WTC11 (cell line): ENCODE measurements around the gene PREX1. TPM values are rescaled to one million over a fixed set of nuclear protein-coding genes. Genes with fewer than 3 reads are reported as not detected.

ENCODE experiments used
- ATAC-seq: fragments of 200-7000 bp; cut with Tn5 transposase; 2 replicates; pipeline ENCODE4 v1.10.0; 2021; ENCODE audit warnings: mild to moderate bottlenecking, moderate library complexity
- CTCF ChIA-PET: fragments of 300-600 bp; sonication (Branson Sonifier 250); formaldehyde crosslinking; loops from one replicate; lab custom pipeline; 2021; ENCODE audit warnings: antibody characterized with exemption; lab: Charles Lee
- POLR2A ChIA-PET: fragments of 350-600 bp; sonication (Branson Sonifier 250); formaldehyde crosslinking; loops from one replicate; lab custom pipeline; 2021; ENCODE audit warnings: antibody characterized with exemption; lab: Charles Lee
- DNase-seq: peaks from one replicate; pipeline ENCODE4 v3.0.0; 2021; ENCODE audit warnings: low spot score
- H3K27ac Mint-ChIP-seq: 2 replicates; pipeline ENCODE4 v1.8.0; 2021; ENCODE audit warnings: mixed read lengths
- H3K27me3 Mint-ChIP-seq: 2 replicates; pipeline ENCODE4 v1.8.0; 2021; ENCODE audit warnings: low read depth, mild to moderate bottlenecking, moderate library complexity, mixed read lengths
- H3K36me3 Mint-ChIP-seq: 2 replicates; pipeline ENCODE4 v1.8.0; 2021; ENCODE audit warnings: mixed read lengths
- H3K4me1 Mint-ChIP-seq: 2 replicates; pipeline ENCODE4 v1.8.0; 2022; ENCODE audit warnings: mixed read lengths
- H3K4me3 Mint-ChIP-seq: 2 replicates; pipeline ENCODE4 v1.8.0; 2021; ENCODE audit warnings: mild to moderate bottlenecking, moderate library complexity, mixed read lengths
- H3K9me3 Mint-ChIP-seq: 2 replicates; pipeline ENCODE4 v1.8.0; 2021; ENCODE audit warnings: mixed read lengths
- ATF1 ChIP-seq: sonication (generic); formaldehyde crosslinking; IDR thresholded peaks from 2 replicates; pipeline ENCODE4 v1.8.1; 2023; ENCODE audit warnings: mild to moderate bottlenecking, moderate library complexity, missing genetic modification reagents
- EMX1 ChIP-seq: fragments of 250-450 bp; sonication (Bioruptor Pico); IDR thresholded peaks from 2 replicates; pipeline ENCODE4 v1.8.0; 2021; ENCODE audit warnings: mild to moderate bottlenecking
- JAZF1 ChIP-seq: fragments of 250-450 bp; sonication (Bioruptor Pico); IDR thresholded peaks from 2 replicates; pipeline ENCODE4 v1.9.0; 2021; ENCODE audit warnings: moderate library complexity, mild to moderate bottlenecking, inconsistent platforms
- NFATC4 ChIP-seq: fragments of 250-450 bp; sonication (Bioruptor Pico); IDR thresholded peaks from 2 replicates; pipeline ENCODE4 v1.9.0; 2021; ENCODE audit warnings: mild to moderate bottlenecking
- NR3C1 ChIP-seq: sonication (generic); formaldehyde crosslinking; conservative IDR thresholded peaks from 2 replicates; pipeline ENCODE4 v1.8.1; 2023; ENCODE audit warnings: low read depth, mild to moderate bottlenecking, missing genetic modification reagents
- OVOL2 ChIP-seq: fragments of 250-450 bp; sonication (Bioruptor Pico); IDR thresholded peaks from 2 replicates; pipeline ENCODE4 v1.9.0; 2021; ENCODE audit warnings: mild to moderate bottlenecking, borderline replicate concordance
- PRRX2 ChIP-seq: fragments of 250-450 bp; sonication (Bioruptor Pico); IDR thresholded peaks from 2 replicates; pipeline ENCODE4 v1.8.0; 2021; ENCODE audit warnings: mild to moderate bottlenecking
- SP1 ChIP-seq: sonication (generic); formaldehyde crosslinking; conservative IDR thresholded peaks from 2 replicates; pipeline ENCODE4 v1.8.1; 2022; ENCODE audit warnings: missing genetic modification reagents
- ZNF219 ChIP-seq: sonication (generic); formaldehyde crosslinking; IDR thresholded peaks from 2 replicates; pipeline ENCODE4 v1.8.0; 2023; ENCODE audit warnings: missing genetic modification reagents, mild to moderate bottlenecking, borderline replicate concordance
- ZNF396 ChIP-seq: fragments of 250-450 bp; sonication (Bioruptor Pico); IDR thresholded peaks from 2 replicates; pipeline ENCODE4 v1.8.0; 2021; ENCODE audit warnings: mild to moderate bottlenecking, moderate library complexity, borderline replicate concordance
- total RNA-seq: library from RNA; stranded (reverse); gene quantifications from 3 replicates; pipeline ENCODE4 v1.2.3, GENCODE V29; 2021
- TF ChIP-seq, protein P1 (sequence below): sonication (generic); formaldehyde crosslinking; IDR thresholded peaks from 2 replicates; pipeline ENCODE4 v1.8.0; 2023; ENCODE audit warnings: missing genetic modification reagents, mild to moderate bottlenecking, borderline replicate concordance
- TF ChIP-seq, protein P2 (sequence below): fragments of 250-450 bp; sonication (Bioruptor Pico); IDR thresholded peaks from 2 replicates; pipeline ENCODE4 v1.9.0; 2021; ENCODE audit warnings: moderate library complexity, mild to moderate bottlenecking, inconsistent platforms, borderline replicate concordance
- TF ChIP-seq, protein P3 (sequence below): sonication (generic); formaldehyde crosslinking; conservative IDR thresholded peaks from 2 replicates; pipeline ENCODE4 v1.8.1; 2023; ENCODE audit warnings: mild to moderate bottlenecking, low read depth, missing genetic modification reagents, moderate library complexity
- TF ChIP-seq, protein P4 (sequence below): sonication (generic); formaldehyde crosslinking; IDR thresholded peaks from 2 replicates; pipeline ENCODE4 v1.8.0; 2023; ENCODE audit warnings: mild to moderate bottlenecking, missing genetic modification reagents
- TF ChIP-seq, protein P5 (sequence below): fragments of 250-450 bp; sonication (Bioruptor Pico); IDR thresholded peaks from 2 replicates; pipeline ENCODE4 v2.1.2; 2022; ENCODE audit warnings: mild to moderate bottlenecking, moderate library complexity

PREX1 gene
- total RNA-seq, 1 experiment from 2014 or later = 17.3 TPM

DNA sequence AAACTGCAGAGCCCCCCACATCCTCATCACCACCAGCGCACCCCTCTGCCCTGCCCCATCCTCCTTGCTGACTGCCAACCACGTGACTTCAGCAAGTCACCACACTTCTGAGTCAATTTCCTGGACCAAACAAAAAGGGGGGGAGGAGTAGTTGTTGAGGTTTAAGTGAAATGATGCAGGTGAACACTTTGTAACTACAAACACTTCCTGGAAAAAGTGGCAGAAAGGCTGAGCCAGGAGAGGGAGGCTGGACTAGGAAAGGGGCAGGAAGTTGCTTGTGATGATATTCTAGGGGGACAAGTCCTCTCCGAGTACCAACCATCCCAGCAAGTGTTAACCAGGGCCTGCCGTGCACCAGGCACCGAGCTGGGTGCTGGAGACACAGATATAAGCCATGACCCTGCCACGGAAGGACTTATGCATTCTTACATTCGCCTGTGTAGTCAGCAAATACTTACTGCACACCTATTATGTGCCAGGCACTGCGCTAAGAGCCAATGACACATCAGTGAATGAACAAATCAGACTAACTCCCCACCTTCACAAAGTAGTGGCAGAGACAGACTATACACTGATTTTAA lies 67.3 kb downstream of the PREX1 start (continued):
- TF ChIP-seq, protein P1, sequence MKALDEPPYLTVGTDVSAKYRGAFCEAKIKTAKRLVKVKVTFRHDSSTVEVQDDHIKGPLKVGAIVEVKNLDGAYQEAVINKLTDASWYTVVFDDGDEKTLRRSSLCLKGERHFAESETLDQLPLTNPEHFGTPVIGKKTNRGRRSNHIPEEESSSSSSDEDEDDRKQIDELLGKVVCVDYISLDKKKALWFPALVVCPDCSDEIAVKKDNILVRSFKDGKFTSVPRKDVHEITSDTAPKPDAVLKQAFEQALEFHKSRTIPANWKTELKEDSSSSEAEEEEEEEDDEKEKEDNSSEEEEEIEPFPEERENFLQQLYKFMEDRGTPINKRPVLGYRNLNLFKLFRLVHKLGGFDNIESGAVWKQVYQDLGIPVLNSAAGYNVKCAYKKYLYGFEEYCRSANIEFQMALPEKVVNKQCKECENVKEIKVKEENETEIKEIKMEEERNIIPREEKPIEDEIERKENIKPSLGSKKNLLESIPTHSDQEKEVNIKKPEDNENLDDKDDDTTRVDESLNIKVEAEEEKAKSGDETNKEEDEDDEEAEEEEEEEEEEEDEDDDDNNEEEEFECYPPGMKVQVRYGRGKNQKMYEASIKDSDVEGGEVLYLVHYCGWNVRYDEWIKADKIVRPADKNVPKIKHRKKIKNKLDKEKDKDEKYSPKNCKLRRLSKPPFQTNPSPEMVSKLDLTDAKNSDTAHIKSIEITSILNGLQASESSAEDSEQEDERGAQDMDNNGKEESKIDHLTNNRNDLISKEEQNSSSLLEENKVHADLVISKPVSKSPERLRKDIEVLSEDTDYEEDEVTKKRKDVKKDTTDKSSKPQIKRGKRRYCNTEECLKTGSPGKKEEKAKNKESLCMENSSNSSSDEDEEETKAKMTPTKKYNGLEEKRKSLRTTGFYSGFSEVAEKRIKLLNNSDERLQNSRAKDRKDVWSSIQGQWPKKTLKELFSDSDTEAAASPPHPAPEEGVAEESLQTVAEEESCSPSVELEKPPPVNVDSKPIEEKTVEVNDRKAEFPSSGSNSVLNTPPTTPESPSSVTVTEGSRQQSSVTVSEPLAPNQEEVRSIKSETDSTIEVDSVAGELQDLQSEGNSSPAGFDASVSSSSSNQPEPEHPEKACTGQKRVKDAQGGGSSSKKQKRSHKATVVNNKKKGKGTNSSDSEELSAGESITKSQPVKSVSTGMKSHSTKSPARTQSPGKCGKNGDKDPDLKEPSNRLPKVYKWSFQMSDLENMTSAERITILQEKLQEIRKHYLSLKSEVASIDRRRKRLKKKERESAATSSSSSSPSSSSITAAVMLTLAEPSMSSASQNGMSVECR (CRISPR knock-in tag) = no peak
- TF ChIP-seq, protein P2, sequence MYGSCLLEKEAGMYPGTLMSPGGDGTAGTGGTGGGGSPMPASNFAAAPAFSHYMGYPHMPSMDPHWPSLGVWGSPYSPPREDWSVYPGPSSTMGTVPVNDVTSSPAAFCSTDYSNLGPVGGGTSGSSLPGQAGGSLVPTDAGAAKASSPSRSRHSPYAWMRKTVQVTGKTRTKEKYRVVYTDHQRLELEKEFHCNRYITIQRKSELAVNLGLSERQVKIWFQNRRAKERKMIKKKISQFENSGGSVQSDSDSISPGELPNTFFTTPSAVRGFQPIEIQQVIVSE (CRISPR knock-in tag) = no peak
- TF ChIP-seq ZNF219 = no peak
- TF ChIP-seq JAZF1 (CRISPR knock-in tag) = no peak

DNA sequence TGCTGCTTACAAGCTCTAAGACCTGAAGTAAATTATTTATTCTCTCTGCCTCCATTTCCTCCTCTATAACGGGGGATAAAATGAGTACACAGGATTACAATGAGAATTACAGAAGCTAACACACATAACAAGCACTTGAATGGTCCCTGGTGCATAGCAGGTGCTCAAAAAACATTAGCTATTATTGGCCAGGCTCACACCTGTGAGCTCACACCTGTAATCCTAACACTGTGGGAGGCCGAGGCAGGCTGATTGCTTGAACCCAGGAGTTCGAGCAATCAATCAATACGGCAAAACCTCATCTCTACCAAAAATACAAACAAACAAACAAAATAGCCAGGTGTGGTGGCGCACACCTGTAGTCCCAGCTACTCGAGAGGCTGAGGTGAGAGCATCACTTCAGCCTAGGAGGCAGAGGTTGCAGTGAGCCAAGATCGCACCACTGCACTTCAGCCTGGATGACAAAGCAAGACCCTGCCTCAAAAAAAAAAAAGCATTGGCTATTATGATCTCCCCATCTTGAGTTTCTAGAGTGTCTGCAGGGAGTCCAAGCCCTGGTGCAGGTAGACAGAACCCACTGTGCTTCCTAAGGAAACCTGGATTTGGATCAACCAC lies 68.1 kb downstream of the PREX1 start:
- Mint-ChIP-seq H3K27me3 (no peaks in the 10 kb centered on the region), H3K36me3 (peaks cover 9% of the 10 kb centered on the region), H3K27ac (no peak overlapping the region), H3K4me1 (peaks cover 12% of the 10 kb centered on the region), H3K9me3 (peaks cover 19% of the 10 kb centered on the region), H3K4me3 (no peak overlapping the region)
- DNase-seq (no peak), ATAC-seq (no peak)
- CTCF ChIA-PET = interaction anchor here (1.1 kb wide), 1 partner anchor 8 kb away, joined by 4 read pairs; no protein-coding TSS in a partner anchor
- POLR2A ChIA-PET = interaction anchor here (0.6 kb wide), 1 partner anchor 18 kb away, joined by 4 read pairs; no protein-coding TSS in a partner anchor
- TF ChIP-seq, protein P1 (CRISPR knock-in tag) = no peak
- TF ChIP-seq OVOL2 (CRISPR knock-in tag) (no peak), NR3C1 (CRISPR knock-in tag) (no peak), PRRX2 (CRISPR knock-in tag) (no peak), SP1 (no peak), ZNF219 (no peak), ZNF396 (CRISPR knock-in tag) (no peak), ATF1 (no peak), NFATC4 (CRISPR knock-in tag) (no peak), EMX1 (no peak)
- TF ChIP-seq, protein P3, sequence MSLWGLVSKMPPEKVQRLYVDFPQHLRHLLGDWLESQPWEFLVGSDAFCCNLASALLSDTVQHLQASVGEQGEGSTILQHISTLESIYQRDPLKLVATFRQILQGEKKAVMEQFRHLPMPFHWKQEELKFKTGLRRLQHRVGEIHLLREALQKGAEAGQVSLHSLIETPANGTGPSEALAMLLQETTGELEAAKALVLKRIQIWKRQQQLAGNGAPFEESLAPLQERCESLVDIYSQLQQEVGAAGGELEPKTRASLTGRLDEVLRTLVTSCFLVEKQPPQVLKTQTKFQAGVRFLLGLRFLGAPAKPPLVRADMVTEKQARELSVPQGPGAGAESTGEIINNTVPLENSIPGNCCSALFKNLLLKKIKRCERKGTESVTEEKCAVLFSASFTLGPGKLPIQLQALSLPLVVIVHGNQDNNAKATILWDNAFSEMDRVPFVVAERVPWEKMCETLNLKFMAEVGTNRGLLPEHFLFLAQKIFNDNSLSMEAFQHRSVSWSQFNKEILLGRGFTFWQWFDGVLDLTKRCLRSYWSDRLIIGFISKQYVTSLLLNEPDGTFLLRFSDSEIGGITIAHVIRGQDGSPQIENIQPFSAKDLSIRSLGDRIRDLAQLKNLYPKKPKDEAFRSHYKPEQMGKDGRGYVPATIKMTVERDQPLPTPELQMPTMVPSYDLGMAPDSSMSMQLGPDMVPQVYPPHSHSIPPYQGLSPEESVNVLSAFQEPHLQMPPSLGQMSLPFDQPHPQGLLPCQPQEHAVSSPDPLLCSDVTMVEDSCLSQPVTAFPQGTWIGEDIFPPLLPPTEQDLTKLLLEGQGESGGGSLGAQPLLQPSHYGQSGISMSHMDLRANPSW (CRISPR knock-in tag) = no peak
- TF ChIP-seq, protein P2 (CRISPR knock-in tag) = no peak
- TF ChIP-seq, protein P4, sequence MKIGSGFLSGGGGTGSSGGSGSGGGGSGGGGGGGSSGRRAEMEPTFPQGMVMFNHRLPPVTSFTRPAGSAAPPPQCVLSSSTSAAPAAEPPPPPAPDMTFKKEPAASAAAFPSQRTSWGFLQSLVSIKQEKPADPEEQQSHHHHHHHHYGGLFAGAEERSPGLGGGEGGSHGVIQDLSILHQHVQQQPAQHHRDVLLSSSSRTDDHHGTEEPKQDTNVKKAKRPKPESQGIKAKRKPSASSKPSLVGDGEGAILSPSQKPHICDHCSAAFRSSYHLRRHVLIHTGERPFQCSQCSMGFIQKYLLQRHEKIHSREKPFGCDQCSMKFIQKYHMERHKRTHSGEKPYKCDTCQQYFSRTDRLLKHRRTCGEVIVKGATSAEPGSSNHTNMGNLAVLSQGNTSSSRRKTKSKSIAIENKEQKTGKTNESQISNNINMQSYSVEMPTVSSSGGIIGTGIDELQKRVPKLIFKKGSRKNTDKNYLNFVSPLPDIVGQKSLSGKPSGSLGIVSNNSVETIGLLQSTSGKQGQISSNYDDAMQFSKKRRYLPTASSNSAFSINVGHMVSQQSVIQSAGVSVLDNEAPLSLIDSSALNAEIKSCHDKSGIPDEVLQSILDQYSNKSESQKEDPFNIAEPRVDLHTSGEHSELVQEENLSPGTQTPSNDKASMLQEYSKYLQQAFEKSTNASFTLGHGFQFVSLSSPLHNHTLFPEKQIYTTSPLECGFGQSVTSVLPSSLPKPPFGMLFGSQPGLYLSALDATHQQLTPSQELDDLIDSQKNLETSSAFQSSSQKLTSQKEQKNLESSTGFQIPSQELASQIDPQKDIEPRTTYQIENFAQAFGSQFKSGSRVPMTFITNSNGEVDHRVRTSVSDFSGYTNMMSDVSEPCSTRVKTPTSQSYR = no peak
- TF ChIP-seq, protein P5, sequence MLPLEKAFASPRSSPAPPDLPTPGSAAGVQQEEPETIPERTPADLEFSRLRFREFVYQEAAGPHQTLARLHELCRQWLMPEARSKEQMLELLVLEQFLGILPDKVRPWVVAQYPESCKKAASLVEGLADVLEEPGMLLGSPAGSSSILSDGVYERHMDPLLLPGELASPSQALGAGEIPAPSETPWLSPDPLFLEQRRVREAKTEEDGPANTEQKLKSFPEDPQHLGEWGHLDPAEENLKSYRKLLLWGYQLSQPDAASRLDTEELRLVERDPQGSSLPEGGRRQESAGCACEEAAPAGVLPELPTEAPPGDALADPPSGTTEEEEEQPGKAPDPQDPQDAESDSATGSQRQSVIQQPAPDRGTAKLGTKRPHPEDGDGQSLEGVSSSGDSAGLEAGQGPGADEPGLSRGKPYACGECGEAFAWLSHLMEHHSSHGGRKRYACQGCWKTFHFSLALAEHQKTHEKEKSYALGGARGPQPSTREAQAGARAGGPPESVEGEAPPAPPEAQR = no peak
